ENCODE results near the gene FLNB.

FLNB gene

GRCh38 chr3:57981483-57982087 is 26.6 kb upstream of the FLNB start:
- no peak for ATAC-seq
- TF ChIP-seq TSHZ2 (CRISPR knock-in tag; IDR thresholded peaks at IDR 0.05) (no peak), RARB (CRISPR knock-in tag; IDR thresholded peaks at IDR 0.05) (no peak), BACH2 (CRISPR knock-in tag; IDR thresholded peaks at IDR 0.05; ENCODE audit: borderline replicate concordance) (no peak), GLIS3 (CRISPR knock-in tag; IDR thresholded peaks at IDR 0.05) (no peak), PPARA (CRISPR knock-in tag; IDR thresholded peaks at IDR 0.05; ENCODE audit: borderline replicate concordance) (no peak), POU6F1 (CRISPR knock-in tag; IDR thresholded peaks at IDR 0.05; ENCODE audit: borderline replicate concordance, low read depth) (no peak), ZFP30 (CRISPR knock-in tag; IDR thresholded peaks at IDR 0.05) (no peak), ZNF70 (CRISPR knock-in tag; IDR thresholded peaks at IDR 0.05) (no peak), PATZ1 (CRISPR knock-in tag; IDR thresholded peaks at IDR 0.05; ENCODE audit: borderline replicate concordance) (no peak)

- no peak for ATAC-seq
- no peak for TF ChIP-seq ZNF70 (CRISPR knock-in tag; IDR thresholded peaks at IDR 0.05)
- no peak for TF ChIP-seq SNAI2 (CRISPR knock-in tag; IDR thresholded peaks at IDR 0.05)
- no peak for TF ChIP-seq ZFP3 (CRISPR knock-in tag; IDR thresholded peaks at IDR 0.05)
- no peak for TF ChIP-seq GLIS3 (CRISPR knock-in tag; IDR thresholded peaks at IDR 0.05)
- TF ChIP-seq BACH2 (CRISPR knock-in tag; IDR thresholded peaks at IDR 0.05; ENCODE audit: borderline replicate concordance), result no peak
- no peak for TF ChIP-seq ZFP30 (CRISPR knock-in tag; IDR thresholded peaks at IDR 0.05)
- no peak for TF ChIP-seq CREB5 (CRISPR knock-in tag; IDR thresholded peaks at IDR 0.05; ENCODE audit: low read depth)
- no peak for TF ChIP-seq TOX (CRISPR knock-in tag; IDR thresholded peaks at IDR 0.05; ENCODE audit: borderline replicate concordance)
- TF ChIP-seq TSHZ2 (CRISPR knock-in tag; IDR thresholded peaks at IDR 0.05), result no peak
- TF ChIP-seq ESRRG (CRISPR knock-in tag; IDR thresholded peaks at IDR 0.05), result no peak
- TF ChIP-seq ZC3H10 (CRISPR knock-in tag; IDR thresholded peaks at IDR 0.05), result no peak
- TF ChIP-seq CSDC2 (CRISPR knock-in tag; IDR thresholded peaks at IDR 0.05), result no peak
- TF ChIP-seq PATZ1 (CRISPR knock-in tag; IDR thresholded peaks at IDR 0.05; ENCODE audit: borderline replicate concordance), result no peak
- no peak for TF ChIP-seq CSRNP3 (CRISPR knock-in tag; IDR thresholded peaks at IDR 0.05)
These were observed 25.5 kb upstream of the FLNB start for GRCh38 chr3:57982561-57983243.

All from SK-N-SH treated with all-trans-retinoic acid at 6 μM for 48 hours (cell line).